Cardiac septum (tissue), 1 donor: Measurements from ENCODE around the gene ABTB2. TPM values are rescaled to one million over a fixed set of nuclear protein-coding genes. Genes with fewer than 3 reads are reported as not detected.
"Not testable (repeated sequence)": the region's sequence is repeated elsewhere in the genome, so short reads cannot be mapped to it uniquely, and the experiment has no call there.

Experiments
- DNase-seq: peaks from one replicate; pipeline ENCODE4 v3.0.0-alpha.2; 2020; ENCODE audit warnings: low spot score
- intact Hi-C: fragments of 100-400 bp; cut with DNase I; formaldehyde crosslinking; loops from one replicate; pipeline ENCODE4 v1.14.0; 2022
- total RNA-seq: library from RNA; stranded (reverse); fragmentation: NEBNext Ultra II Directional; extraction: Animal tissue kit (Norgen Biotek cat#: 25700); gene quantifications from one replicate; pipeline ENCODE4 v1.2.1, GENCODE V29; 2021
- donor health status: DM: no; HTN: no; CAD: no.

Gene ABTB2
- total RNA-seq, 1 donor from 2014 or later: 27.9 TPM

DNA sequence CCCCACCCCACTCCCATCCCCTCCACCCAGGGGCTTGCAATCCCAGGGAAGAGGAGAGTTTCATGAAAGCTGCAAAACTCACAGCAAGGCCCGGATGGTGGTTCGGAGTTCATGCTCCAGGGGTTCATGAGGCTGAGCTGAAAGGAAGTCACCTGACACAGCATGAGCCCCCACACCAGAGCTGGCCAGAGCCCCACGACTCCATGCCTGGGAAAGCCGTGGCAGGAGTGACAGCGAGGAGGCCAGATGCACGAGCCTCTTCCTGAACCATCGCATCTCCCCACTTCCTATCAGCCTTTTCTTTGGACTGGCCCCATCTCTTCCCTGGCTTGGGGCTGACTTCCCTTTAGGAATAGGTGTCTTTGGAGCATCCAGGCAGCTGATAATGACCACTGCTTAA, 105.8 kb downstream of the ABTB2 start:
- DNase-seq: no peak
- intact Hi-C loops: no loop called here

DNA sequence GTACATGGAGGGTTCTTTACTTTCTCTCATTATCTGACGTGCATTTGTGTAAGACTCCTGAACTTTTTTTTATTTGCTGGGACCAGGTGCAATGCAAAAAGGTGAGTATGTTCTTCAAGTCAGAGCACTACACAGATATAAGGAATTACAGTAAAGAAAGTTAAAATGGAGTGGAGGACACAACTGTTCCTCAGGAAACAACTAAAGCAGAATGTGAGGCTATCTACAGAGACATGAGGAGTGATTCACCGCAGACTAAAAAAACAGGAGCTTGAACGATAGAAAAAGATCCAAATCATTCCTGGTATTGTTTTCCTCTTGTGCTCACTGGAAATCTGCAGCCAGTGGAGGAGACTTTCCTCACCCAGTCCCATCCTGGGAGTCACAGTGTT, 106.2 kb downstream of the ABTB2 start:
- intact Hi-C loops: no loop called here
- no peak for DNase-seq

DNA sequence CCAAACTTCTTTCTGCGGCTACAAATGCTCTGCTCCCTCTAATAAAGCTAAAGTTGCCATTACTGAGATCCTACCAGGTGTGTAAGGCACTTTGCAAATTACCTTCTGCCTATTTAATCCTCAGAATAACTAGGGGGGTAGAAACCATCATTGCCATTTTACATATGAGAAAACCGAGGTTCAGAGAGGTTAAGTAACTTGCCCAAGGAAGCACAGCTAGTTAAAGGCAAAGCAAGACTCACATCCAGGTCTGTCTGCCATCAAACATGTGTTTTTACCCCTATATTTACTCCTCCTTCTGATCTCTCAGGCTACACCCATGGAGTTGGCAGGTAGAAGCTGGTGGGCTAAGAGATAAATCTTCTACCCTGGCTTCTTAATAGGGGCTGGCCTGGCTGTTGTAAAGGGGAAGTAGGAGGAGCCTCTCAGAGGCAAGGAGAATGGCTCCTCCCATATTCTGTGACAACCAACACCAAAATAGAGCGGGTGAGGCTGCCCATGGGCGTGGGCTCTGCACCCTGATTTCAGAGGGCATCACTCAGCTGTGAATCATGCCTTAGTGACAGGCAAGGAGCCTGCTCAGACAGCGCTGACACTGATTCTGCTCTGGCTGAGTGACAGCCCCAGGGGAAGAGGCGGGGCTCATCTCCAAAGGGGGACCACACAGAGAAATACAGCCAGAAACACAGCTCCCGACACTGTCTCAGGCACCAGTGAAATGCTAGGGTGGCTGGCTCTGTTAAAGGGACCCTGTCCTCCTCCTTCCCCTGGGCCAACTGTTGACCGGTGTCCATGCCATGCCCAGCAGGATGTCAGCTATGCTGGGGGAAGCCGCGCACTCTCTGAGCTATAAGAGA, 106.8 kb downstream of the ABTB2 start:
- intact Hi-C loops: no loop called here
- DNase-seq: peak; percentile 84

DNA sequence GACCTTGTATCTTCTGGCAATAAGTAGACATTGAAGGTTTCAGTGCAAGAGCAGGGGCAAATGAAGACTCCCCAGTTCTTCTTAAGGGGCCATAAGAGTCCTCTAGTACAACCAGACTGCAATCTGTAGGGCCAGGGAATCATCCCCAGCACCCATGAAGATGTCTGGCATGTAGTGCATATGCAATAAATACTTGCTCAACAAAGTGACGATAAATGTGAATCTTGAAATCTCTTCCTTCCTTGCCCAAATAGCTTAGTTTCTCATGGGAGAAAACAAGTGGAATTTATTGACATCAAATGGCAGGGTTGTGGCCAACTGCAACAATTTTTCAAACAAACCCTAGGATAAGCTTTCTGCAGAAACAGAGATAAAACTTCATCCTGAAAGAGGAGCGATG, 107.6 kb downstream of the ABTB2 start:
- intact Hi-C loops: no loop called here
- DNase-seq: no peak

DNA sequence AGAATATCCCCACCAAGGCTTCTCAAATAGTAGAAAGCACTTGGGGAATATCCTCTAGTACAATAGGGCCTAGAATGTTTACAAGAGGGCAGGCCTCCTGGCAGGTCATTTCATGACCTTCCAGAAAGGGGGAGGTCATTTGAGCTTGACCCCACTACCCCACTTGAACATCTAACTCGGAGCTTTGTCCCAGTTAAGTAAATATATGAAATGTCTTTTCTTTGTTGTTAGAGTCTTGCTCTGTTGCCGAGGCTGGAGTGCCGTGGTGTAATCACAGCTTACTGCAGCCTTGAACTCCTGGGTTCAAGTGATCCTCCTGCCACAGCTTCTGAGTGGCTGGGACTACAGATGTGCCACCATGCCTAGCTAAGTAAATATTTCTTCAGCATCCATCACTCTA, 108.4 kb downstream of the ABTB2 start:
- intact Hi-C loops: no loop called here
- DNase-seq: no peak

DNA sequence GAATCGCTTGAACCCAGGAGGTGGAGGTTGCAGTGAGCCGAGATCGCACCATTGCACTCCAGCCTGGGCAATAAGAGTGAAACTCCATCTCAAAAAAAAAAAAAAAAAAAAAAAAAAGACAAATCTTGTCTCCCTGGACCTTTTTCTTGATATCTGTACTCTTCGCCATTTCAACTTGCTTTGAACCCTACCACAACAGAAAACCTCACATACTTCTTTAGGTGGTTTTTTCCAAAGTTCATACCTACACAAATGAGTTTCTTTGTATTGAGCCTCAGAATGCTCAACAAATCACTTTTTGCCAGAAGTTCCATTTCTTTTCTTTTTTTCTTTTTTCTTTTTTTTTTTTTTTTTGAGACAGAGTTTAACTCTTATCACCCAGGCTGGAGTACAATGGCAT, 111.3 kb downstream of the ABTB2 start:
- DNase-seq, intact Hi-C loops: not testable (repeated sequence)

DNA sequence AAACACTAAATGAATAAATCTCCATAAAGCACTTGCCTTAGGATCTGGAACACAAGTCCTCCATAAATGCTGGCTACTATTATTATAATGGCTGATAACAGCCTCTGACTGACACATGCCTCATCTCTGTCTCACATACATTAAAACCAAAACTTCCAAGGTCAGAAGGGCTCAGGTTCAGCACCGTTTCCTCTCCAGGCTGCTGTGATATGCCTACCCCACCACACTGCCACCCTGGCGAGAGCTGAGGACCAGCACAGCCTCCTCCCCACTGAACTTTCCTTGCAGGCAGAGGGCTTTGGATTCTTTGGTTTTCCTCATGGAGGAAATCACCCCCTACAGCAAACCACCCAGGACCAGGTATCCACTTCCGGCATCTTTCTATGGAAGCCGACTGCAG, 112.8 kb downstream of the ABTB2 start:
- intact Hi-C loops: no loop called here
- no peak for DNase-seq

DNA sequence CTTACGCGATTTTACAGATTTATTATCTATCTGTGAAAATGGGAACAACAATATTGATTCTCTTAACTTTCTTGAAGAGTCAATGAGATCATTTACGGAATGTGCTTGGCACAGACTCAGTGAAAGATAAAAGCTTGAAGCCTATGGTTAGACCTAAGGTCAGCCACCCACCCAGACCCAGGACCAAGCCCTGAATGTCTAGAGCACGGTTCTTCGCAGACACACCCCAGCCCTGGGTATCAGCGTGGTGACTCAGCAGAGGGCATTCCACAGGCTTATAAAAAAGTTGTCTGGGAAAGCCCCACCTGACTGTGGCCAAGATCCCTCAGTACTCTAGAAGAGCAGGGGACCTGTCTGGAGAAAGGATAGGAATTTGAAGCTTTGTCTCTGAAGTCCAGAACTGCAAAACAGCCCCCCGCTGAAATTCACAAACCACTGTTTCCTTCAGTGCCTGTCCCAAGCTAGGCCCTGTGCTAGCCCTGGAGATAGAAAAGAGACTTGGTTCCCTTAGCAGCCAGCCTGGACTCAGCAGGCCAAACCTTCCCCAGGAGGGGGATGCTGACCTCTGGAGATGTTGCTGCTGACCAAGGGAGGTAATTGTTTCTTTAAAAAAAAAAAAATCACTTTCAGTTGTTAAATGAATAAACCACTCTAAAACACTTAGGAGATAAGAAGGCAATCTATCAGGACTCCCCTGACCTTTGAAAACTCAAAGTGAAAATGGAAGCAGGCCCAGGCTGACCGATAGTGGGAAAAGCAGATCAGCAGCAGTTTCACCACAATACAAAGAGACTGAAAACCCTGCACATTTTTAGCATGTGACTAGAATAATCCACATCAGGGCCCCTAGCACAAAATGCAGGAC, 114.0 kb downstream of the ABTB2 start:
- intact Hi-C loops: loop anchor here (5.0 kb wide), 1 partner anchor 113 kb away; the partner anchor contains the start of gene ABTB2
- DNase-seq: no peak

DNA sequence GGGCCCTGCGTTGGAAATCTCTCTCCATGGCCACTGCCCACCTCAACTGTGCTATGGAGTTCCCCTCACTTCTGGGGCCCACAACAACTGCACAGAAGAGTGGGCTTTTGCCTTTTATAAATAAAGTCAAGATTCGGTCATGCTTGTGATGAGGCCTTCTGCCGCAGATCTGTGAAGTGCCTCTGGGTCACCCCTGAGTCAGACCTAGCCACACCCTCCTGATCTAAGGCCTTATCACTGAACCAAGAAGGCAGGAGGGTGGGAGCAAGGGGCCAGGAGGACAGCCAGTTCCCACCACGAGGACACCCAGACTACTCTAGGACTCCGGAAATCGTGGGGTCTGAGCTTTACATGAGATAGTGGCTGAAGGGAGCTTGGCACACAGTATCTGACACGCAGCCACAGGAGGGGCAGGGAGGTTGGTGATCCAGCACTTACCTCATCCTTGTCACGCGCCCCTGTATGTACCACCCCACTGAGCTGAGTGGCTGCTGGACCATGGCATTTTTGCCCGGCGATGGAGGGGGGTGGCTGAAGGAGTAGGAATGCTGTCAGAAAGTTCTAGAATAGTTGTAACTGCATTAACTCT, 115.7 kb downstream of the ABTB2 start:
- no peak for DNase-seq
- intact Hi-C loops: loop anchor here (5.0 kb wide), 1 partner anchor 115 kb away; the partner anchor contains the start of gene ABTB2

DNA sequence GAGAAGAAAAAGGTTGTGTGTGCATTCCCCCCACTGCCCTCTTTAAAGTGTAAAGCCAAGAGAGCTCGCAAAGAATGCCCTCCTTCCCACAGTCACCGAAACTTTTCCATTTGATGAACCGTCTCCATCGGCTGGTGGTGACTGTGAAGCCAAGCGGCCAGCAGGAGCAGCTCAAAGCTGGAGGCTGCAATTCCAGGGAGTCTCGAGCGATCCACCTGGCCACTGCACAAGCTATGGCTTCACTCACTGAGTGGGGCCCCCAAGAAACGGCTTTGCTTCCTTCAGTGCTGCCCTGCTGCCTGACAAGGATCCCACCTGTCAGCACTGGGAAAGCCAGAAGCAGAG, 117.7 kb downstream of the ABTB2 start:
- DNase-seq: peak; percentile 68
- intact Hi-C loops: loop anchor here (5.0 kb wide), 1 partner anchor 117 kb away; the partner anchor contains the start of gene ABTB2

DNA sequence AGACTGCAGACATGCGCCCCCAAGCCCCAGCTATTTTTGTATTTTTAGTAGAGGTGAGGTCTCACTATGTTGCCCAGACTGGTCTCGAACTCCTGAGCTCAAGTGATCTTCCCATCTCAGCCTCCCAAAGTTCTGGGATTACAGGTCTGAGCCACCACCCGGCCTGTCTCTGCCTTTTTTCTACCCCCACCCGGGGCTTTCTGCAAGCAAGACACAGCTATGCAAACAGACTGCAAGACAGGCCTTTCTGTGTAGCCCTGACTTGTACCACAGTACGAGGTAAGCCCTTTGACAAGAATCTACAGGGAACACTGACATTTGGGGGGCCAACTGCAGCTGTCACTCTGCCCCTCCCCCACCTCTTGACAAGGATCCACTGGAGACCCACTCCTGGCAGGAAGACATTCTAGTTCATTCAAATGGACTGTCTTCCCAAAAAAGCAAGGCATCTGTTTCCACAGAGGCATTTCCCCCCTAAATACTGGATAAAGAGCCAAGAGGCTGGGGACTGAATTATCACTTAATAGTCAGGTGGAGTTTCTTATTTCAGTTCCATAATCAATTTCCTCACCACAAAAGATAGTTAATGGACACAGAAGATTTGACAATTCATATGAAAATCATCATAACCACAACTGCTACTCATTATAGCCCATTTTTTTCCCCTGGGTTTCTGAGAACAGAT, 118.2 kb downstream of the ABTB2 start:
- intact Hi-C loops: loop anchor here (5.0 kb wide), 1 partner anchor 118 kb away; the partner anchor contains the start of gene ABTB2

DNA sequence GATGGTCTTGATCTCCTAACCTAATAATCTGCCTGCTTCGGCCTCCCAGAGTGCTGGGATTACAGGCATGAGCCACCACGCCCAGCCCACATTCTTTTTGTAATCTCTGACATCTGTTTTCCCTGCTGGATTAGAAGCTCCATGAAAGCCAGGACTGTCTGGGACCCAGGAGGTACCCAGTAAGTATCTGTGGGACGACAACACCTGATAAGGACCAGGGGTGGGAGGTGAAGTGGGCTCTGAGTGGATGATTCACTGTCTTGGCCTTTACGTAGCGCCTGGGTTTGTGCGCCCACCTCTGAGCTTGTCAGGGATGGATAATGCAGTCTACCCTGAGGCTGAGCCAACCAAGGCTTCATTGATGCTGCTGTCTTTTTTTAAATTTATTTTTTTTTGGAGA, 118.8 kb downstream of the ABTB2 start:
- intact Hi-C loops: no loop called here
- peak; percentile 15 for DNase-seq

More for the DNA sequence above, 118.2 kb downstream of the ABTB2 start:
- DNase-seq: peak; percentile 64

DNA sequence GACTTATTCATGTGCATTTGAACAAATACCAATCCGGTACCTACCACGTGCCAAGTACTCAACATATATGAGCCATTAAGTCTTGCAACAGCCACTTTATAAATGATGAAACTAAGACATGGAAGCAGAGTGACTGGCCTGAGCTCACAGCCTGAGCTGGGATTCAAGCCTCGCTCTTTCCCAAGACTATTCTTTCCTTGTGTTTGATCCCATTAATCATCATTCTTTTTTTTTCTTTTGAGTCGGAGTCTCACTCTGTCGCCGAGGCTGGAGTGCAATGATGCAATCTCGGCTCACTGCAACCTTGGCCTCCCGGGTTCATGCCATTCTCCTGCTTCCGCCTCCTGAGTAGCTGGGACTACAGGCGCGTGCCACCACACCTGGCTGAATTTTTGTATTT, 119.3 kb downstream of the ABTB2 start:
- DNase-seq: peak; percentile 31
- intact Hi-C loops: no loop called here

DNA sequence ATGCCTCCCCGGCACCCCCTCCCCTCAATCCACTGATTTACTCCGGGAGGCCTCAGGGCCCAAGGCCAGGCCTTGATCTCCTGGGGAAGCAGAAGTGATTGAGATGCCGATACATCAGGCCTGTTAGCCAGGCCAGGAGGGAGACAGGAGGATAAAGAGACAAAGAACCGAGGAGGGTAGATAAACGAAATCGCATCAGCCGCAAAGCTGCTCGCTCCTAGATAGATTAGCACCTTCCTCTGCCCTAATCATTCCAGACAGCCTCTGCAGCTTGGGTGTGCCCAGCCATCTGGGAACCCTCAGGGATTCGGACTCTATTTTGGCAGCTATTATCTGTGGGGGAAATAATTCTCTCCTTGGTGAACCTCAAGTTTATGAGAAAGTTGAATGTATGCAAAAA, 121.2 kb downstream of the ABTB2 start:
- peak; percentile 33 for DNase-seq
- intact Hi-C loops: no loop called here

DNA sequence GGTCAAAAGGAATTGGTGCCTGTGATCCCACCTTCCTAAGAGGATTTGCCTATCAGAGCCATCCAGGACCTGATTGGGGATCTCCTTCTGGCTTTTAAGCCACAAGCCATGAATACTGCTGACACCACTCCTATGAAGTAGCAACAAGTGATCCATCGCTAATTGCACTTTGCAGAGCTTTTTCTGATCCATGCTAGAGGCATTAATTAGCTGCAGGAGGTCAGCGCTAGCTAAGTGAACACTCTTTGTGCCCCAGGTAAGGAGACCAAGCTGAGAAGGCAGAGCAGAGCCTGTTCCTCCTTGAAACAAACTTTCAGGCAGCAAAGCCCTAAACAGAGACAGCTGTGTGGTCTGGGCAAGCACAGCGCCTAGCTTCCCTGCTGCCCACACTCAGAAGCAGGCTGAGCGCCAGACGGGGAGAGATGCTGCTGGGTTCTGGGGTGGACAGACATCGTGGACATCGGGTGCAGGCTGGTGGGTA, 122.2 kb downstream of the ABTB2 start:
- intact Hi-C loops: no loop called here
- peak; percentile 56 for DNase-seq

DNA sequence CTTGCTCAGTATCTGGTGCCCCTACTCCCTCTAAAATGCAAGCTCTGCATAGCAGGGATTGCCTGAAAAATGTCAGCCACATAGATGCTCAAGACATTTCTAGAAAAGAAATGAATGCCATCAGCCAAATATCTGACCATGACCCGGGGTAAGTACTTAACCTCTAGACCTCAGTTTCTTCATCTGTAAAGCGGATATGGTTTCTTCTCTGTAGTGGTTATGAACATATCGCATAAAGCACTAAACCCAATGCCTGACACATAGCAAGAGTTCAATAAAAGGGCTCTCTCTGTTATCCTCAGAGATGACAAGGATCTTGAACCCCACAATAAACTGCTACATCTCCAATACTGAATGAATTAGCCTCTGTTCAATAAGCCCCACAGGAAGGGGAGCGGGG, 122.6 kb downstream of the ABTB2 start:
- intact Hi-C loops: no loop called here
- no peak for DNase-seq

DNA sequence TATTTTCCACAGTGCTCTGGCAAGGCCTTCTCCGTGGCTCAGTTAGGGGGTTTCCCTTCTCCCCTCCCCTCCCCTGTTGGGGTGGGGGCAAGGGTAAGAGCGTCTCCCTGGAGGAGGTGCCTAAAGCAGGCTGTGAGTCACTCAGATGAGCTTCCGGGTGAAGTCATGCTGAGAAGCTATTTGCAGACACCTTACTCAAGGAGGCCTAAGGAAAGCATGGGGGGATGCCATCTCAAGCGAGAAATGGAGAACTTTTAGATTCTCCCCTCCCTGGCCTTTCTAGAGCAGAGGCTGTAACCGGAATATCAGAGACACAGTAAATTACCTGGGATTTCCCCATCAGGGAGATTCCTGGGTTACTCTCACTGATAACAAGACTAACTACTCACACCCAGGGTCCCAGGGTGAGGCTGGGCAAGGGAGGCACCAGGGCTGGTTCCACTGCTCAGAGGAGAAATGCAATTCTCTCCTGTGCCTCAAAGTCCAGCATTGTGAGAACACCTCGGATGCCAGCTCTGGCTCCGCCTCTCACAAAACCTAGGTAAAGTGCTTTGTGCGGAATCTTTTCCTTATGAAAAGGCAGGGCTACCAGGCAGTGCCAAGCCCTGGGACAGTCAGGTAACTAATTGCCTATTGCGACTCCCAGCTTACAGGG, 123.6 kb downstream of the ABTB2 start:
- intact Hi-C loops: no loop called here
- peak; percentile 51 for DNase-seq

DNA sequence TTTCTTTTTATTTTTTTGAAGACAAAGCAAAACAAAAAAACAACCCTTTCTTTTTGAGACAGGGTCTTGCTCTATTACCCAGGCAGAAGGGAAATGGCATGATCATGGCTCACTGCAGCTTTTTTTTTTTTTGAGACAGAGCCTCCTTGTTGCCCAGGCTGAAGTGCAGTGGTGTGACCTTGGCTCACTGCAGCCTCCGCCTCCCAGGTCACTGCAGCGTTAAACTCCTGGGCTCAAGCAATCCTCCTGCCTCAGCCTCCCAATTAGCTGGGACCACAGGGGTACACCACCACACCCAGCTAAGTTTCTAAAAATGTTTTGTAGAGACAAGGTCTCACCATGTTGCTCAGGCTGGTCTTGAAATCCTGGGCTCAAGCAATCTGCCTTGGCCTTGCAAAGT, 124.6 kb downstream of the ABTB2 start:
- DNase-seq: no peak
- intact Hi-C loops: no loop called here

DNA sequence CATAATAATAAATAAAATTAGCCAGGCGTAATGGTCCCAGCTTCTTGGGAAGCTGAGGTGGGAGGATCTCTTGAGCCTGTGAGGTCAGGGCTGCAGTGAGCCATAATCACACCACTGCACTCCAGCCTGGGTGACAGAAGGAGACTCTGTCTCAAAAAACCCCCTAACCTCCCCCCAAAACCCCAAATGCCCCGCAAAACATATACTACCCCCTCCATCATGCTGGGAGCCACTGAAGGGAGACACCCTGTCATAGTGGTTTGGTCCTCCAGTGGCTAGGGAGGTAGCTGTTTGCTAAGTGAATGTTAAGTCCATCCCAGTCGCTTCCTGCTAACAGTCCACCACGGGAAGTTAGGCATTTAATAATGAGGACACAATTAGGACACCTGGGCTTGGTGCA, 125.0 kb downstream of the ABTB2 start:
- no peak for DNase-seq

More for the DNA sequence above, 125.0 kb downstream of the ABTB2 start:
- intact Hi-C loops: no loop called here
